Brain microvascular endothelial cell (primary cell): Measurements from ENCODE around the gene PLCXD1.
"Not testable (repeated sequence)": the region's sequence is repeated elsewhere in the genome, so short reads cannot be mapped to it uniquely, and the experiment has no call there.

ENCODE experiments used
- DNase-seq: peaks from one replicate; pipeline ENCODE4 v3.0.0-alpha.2; 2020
- H3K27ac ChIP-seq: fragments of 250-450 bp; sonication (Bioruptor Pico); 2 replicates; pipeline ENCODE4 v1.5.1; 2020; ENCODE audit warnings: mild to moderate bottlenecking, moderate library complexity
- H3K27me3 ChIP-seq: fragments of 250-450 bp; sonication (Bioruptor Pico); replicated peaks from 2 replicates; pipeline ENCODE4 v1.5.1; 2020; ENCODE audit warnings: mild to moderate bottlenecking
- H3K36me3 ChIP-seq: fragments of 250-450 bp; sonication (Bioruptor Pico); replicated peaks from 2 replicates; pipeline ENCODE4 v1.5.1; 2020; ENCODE audit warnings: mild to moderate bottlenecking
- H3K4me3 ChIP-seq: 2 replicates; pipeline ENCODE4 v1.5.1; 2011; ENCODE audit warnings: low read depth, mild to moderate bottlenecking, control low read depth, low read length, moderate library complexity
- in situ Hi-C: cut with HindIII; loops from 2 replicates; pipeline ENCODE4 v1.10.0; 2017; ENCODE audit warnings: low sequenced_read_pairs, low pct_ligation_motif_present
- TF ChIP-seq, protein P1 (sequence below): IDR thresholded peaks from 2 replicates; pipeline ENCODE4 v1.5.1; 2011; ENCODE audit warnings: low read depth, mild to moderate bottlenecking, moderate library complexity, low read length, control low read depth, inconsistent platforms; ENCODE audit errors: missing control alignments

The PLCXD1 gene

GRCh38 chrX:320126-320783 lies 39.1 kb downstream of the PLCXD1 start:
- TF ChIP-seq, protein P1, sequence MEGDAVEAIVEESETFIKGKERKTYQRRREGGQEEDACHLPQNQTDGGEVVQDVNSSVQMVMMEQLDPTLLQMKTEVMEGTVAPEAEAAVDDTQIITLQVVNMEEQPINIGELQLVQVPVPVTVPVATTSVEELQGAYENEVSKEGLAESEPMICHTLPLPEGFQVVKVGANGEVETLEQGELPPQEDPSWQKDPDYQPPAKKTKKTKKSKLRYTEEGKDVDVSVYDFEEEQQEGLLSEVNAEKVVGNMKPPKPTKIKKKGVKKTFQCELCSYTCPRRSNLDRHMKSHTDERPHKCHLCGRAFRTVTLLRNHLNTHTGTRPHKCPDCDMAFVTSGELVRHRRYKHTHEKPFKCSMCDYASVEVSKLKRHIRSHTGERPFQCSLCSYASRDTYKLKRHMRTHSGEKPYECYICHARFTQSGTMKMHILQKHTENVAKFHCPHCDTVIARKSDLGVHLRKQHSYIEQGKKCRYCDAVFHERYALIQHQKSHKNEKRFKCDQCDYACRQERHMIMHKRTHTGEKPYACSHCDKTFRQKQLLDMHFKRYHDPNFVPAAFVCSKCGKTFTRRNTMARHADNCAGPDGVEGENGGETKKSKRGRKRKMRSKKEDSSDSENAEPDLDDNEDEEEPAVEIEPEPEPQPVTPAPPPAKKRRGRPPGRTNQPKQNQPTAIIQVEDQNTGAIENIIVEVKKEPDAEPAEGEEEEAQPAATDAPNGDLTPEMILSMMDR: no peak
- peak overlapping the region; percentile 90 for H3K27ac ChIP-seq
- no peak for DNase-seq
- in situ Hi-C loops: no loop called here
- peak overlapping the region; percentile 95 for H3K4me3 ChIP-seq
- peaks cover 3% of the 10 kb centered on the region for H3K36me3 ChIP-seq
- no peaks in the 10 kb centered on the region for H3K27me3 ChIP-seq

- TF ChIP-seq, protein P1: peak; percentile 22
- in situ Hi-C loops: no loop called here
- H3K4me3 ChIP-seq: no peak overlapping the region
- peak; percentile 48 for DNase-seq
- H3K27ac ChIP-seq: no peak overlapping the region
- no peaks in the 10 kb centered on the region for H3K36me3 ChIP-seq
- no peaks in the 10 kb centered on the region for H3K27me3 ChIP-seq
Measured at GRCh38 chrX:323721-324628, 42.8 kb downstream of the PLCXD1 start.

DNA sequence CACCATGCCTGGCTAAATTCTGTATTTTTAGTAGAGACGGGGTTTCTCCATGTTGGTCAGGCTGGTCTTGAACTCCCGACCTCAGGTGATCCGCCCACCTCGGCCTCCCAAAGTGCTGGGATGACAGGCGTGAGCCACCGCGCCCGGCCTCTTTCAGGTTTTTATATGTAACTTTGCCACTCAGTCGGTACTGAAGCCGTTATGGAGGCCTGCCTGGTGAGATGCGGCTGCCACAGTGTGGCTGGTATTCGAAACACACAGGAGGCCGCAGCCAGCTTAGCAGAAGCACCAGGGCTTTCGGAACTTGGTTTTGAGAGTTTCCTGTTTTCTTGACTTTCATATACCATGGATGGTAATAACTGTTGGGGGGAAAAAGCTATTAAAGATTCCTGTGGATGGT lies 43.5 kb downstream of the PLCXD1 start:
- H3K4me3 ChIP-seq, in situ Hi-C loops, DNase-seq, H3K27ac ChIP-seq, H3K36me3 ChIP-seq, H3K27me3 ChIP-seq: not testable (repeated sequence)

DNA sequence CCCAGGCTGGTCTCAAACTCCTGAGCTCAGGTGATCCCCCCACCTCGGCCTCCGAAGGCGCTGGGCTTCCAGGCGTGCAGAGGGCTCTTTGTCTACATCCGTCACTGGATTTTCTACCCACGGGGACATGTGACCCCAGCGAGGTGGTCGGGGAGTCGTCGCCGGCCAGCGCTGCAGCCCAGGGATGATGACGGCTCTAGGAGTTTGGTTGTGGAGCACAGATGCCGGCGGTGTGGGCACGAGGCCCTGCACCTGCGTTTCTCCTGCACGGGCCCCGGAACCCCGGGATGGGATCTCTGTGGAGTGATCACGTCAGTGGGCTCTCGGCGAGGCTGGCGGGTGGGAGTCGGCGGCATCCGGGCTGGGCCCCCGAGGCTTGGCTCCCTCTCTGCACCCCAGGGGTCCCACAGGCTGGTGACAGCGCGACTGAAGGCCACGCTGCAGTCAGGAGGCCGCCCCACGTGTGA lies 46.5 kb downstream of the PLCXD1 start:
- Histone ChIP-seq H3K36me3 (no peaks in the 10 kb centered on the region), H3K27ac (no peak overlapping the region), H3K4me3 (no peak overlapping the region), H3K27me3 (no peaks in the 10 kb centered on the region)
- in situ Hi-C loops: no loop called here
- TF ChIP-seq, protein P1: no peak
- no peak for DNase-seq

DNA sequence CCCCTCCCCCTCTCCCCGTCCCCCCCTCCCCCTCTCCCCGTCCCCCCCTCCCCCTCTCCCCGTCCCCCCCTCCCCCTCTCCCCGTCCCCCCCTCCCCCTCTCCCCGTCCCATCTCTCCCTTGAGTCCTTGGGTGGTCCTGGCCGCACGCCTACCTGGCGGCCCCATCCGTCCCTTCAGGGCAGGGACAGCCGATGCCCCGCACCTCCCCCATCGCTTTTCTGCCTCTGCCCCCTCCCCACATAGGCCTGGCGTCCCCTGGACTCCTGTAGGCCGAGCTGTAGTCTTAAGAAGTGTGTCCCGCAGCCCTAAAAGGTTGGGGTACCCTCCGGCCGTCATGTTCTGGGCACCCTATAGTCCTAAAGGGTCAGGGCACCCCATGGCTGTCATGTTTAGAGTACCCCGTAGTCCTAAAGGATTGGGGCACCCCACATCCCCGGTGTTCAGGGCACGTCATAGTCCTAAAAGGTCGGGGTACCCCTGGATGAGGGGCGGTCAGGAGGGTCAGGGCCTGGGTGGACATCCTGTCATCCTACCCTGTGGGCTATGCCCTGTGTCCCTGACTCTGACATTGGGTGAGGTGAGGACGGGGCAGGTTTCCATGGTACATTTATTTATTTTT lies 48.2 kb downstream of the PLCXD1 start:
- in situ Hi-C loops: no loop called here
- H3K27me3 ChIP-seq: no peaks in the 10 kb centered on the region
- DNase-seq: no peak

GRCh38 chrX:330141-330725 lies 49.1 kb downstream of the PLCXD1 start:
- DNase-seq, H3K36me3 ChIP-seq, H3K27me3 ChIP-seq, in situ Hi-C loops, H3K4me3 ChIP-seq, H3K27ac ChIP-seq: not testable (repeated sequence)

More for the DNA sequence above, 48.2 kb downstream of the PLCXD1 start:
- no peaks in the 10 kb centered on the region for H3K36me3 ChIP-seq
- TF ChIP-seq, protein P1: no peak
- H3K4me3 ChIP-seq: no peak overlapping the region
- H3K27ac ChIP-seq: no peak overlapping the region
